HK-2 (cell line): ENCODE measurements around the gene CARD19.

Source experiments
- DNase-seq: peaks from one replicate; pipeline ENCODE4 v3.0.0-alpha.2; 2018; ENCODE audit not compliant: unreplicated experiment

CARD19 gene

GRCh38 chr9:93120846-93121315 lies 24.9 kb downstream of the CARD19 start:
- no peak for DNase-seq

DNA sequence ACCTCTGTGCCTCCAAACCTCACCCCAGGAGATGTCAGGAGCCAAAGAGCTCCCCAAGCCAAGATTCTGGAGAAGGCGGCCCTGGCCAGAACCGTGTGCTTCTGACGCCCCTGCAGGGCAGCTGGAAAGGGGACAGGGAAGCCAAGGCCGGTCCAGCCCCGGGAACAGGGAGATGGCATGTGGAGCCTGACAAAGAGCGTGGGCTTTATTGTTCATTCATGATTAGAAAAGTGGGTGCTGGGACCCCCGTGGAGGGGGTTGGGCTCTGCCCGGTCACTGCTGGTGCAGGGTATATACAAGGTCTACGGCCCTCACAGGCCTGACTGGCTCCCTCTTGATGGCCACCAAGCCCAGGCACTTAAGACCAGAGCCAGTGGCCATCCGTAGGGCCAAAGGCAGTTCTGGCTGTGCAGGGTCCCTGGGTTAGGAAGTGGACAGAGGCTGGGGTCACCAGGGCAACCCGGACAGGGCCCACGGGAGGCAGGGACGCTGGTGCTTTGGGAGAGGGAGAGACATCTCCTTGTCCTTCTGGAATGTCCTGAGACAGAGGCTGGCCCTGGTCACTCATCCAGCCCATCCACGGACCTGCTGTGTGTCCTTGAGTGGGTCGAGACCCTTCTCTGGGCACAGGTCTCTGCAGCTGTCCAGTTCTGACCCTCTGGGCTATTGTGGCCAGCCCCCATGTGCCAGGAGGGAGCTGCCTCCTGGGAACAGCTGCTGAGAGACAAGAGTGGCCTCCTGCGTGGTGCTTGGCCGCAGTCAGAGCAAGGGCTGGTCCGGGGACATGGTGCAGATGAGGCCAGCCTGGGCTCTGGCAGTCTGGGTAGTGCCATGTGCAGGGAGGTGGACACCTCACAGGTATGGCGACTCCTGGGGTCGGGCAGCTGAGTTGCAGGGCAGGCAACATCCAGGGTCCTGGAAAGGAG lies 25.6 kb downstream of the CARD19 start:
- DNase-seq, result no peak

GRCh38 chr9:93122721-93123221 lies 26.8 kb downstream of the CARD19 start:
- DNase-seq, result no peak

DNA sequence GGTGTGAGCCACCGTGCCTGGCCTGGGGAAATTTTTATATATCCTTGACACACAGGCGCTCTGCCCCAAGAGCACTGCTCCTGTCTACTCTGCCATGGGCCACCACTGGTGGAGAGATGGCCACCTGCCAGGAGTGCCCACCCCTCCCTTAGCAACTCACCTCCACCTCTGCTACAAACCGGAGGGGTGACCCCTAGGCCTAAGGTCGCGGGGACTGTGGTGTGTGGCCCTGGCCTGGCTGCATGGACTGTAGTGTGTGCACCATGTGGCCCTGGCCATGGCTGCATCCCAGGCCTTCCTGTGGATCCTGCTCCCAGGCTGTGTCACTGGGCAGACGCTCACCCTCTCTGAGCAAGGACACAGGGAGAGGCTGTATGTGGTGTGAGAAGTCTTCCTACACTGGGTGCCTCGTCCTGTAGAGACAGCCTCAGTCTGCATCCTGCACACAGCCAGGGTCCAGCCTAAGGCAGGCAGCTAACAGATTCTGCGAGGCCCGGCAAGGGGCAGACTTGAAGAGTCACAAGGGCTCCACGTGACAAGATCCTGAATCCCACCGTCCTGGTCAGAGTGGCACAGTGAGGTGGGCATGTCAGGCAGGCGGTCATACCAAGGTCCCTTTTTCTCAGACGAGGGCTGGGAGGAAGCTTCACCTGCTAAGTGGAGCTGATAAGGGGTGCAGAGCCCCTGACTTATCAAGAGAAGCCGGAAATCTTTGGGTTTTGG lies 27.7 kb downstream of the CARD19 start:
- DNase-seq, result no peak

DNA sequence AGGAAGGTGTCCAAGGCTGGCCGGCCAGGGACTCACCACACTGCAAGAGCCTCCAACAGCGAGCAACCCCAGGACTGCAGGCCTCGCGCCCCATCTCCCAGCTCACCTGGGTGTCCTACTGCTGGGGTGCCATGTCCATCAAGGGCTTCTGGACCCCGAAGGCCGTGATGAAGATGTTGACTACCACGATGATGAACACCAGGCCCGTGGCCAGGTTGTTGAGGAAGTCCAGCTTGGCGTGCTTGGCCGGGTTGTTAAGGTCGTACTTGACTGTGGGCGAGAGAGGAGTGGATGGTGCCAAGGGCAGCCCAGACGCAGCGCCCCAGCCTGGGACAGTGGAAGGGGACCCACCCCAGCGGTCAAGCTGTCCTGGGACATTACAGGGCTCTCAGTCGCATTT lies 28.8 kb downstream of the CARD19 start:
- DNase-seq, result no peak

DNA sequence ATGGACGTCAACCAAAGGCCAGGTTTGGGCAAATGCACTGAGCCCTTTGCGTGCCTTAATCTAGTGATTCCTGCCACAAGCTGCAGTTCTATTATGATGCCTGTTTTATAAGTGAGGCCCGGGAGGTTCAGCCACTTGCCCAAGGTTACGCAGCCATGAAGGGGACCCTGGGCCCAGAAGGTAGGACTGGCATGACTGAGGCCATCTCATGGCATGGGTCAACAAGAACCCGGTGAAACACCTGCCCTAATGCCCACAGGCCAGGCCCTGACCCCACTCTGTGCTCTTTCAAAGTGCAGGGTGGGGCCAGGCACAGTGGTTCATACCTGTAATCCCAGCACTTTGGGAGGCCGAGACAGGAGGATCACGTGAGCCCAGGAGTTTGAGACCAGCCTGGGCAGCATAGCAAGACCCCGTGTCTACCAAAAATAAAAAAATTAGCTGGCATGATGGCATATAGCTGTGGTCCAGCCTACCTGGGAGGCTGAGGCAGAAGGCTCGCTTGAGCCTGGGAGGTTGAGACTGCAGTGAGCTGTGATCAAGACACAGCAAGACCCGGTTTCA lies 29.4 kb downstream of the CARD19 start:
- no peak for DNase-seq

DNA sequence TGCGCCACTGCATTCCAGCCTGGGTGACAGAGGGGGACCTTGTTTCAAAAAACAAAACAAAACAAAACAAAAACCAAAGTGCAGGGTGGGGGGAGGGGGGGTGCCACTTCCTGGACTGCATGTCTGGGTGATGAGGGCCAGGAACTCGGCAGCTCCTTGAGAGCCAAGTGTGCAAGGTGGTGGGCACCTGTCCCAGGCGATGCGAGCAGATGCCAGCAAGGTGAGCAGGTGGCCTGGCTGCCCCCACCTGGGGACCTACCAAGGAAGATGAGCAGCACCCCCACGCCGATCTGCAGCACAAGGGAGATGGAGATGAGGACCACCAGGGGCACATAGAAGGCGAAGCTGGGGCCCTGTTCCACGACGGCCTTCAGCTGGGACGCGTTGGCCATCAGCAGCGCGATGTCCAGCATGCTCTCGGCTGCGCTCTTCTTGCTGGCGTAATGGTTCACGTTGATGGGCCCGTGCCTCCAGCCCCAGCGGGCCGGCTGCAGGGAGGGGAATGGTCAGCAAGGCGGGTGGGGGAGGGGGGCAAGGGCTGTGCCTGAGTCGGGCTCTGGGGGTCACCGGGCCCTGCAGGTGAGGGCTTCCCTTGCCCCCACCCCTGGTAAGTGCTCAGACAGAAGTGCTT lies 30.2 kb downstream of the CARD19 start:
- DNase-seq, result no peak

GRCh38 chr9:93126825-93127368 lies 30.9 kb downstream of the CARD19 start:
- DNase-seq, result no peak

GRCh38 chr9:93127395-93127911 lies 31.4 kb downstream of the CARD19 start:
- DNase-seq, result no peak

GRCh38 chr9:93128011-93128714 lies 32.1 kb downstream of the CARD19 start:
- no peak for DNase-seq

GRCh38 chr9:93128715-93129224 lies 32.8 kb downstream of the CARD19 start:
- no peak for DNase-seq

DNA sequence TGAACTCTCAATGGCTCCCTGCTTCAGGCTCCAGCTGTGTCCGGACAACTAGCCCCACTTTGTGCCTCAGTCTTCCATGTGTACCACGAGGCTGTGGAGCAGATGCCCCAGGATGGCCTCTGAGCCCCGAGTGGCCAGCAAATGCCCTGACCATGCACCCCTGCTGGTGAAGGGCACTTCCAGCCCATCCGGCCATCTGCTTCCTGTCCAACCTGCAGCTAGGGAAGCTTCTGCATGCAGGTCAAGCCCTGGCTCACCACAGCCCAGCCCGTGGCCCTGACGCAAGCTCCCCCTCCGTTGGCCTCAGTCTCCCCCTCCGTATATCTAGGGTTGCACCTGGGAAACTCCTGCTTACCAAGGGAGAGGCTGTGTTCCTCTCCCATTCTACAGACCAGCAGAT lies 33.3 kb downstream of the CARD19 start:
- DNase-seq, result no peak

DNA sequence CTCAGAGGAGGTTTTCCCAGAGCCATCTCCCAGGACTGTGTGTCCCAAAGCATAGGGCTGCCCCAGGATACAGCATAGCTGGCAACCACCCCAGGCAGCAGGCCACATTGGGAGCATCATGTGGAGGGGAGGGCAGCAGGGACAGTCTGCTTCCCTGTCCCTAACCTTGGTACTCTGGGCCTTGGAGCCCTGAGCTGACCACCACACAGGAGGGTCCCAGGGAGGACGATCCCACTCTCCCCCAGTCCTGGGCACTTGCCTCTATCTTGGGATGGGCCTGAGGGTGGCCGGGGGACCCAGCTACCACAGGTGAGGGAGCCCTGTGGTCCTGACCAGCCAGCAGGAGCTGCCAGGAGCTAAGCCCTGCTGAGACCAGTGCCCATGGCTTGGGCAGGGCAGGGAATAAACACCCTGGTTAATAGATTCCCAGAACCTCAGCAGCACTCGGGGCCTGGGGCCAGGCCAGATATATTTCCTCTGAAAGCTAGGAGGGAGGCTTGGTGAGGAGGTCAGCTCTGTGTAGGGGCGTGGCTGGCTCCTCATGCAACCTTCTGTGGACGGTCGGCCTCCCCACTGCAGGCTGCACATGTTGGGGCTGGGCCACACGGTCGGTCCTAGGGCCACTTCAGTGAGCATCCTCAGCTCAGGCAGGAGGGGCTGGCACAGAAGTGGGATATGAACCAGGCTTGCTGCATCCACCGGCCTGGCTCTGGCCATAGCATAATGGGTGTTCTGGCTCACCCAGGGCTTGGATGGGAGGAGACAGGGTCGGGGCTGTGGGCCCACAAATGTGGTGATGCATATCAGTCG lies 33.9 kb downstream of the CARD19 start:
- no peak for DNase-seq

DNA sequence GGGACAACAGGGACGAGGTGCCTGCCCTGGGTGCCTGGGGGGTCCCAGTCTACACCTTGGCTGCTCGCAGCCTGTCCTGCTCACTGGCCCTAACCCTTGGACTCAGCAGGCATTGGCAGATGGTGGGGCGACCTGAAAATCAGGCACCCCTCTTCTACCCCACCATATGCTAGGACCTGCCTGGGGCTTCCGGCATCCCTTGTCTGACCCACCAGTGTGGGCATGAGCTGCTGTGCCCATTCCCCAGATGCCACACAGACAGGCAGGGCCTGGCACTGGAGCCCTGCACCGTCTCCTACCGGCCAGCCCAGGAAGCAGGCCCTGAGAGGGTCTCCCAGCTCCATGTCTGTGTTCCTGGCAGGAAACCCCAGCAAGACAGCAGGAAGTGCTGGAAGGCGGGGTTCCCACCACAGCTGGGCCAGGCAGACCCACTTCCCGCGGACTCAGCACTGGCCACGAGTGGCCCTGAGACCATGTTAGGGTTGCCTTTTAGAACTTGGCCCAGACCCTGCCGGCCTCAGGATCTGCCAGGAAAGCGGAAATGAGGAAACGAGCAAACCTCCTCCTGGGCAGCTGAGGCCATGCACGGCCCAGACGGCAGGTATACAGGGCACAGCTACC lies 35.0 kb downstream of the CARD19 start:
- no peak for DNase-seq

- no peak for DNase-seq
These were observed 35.7 kb downstream of the CARD19 start for GRCh38 chr9:93131599-93132286.

GRCh38 chr9:93132287-93132927 lies 36.4 kb downstream of the CARD19 start:
- peak; percentile 35 for DNase-seq

DNA sequence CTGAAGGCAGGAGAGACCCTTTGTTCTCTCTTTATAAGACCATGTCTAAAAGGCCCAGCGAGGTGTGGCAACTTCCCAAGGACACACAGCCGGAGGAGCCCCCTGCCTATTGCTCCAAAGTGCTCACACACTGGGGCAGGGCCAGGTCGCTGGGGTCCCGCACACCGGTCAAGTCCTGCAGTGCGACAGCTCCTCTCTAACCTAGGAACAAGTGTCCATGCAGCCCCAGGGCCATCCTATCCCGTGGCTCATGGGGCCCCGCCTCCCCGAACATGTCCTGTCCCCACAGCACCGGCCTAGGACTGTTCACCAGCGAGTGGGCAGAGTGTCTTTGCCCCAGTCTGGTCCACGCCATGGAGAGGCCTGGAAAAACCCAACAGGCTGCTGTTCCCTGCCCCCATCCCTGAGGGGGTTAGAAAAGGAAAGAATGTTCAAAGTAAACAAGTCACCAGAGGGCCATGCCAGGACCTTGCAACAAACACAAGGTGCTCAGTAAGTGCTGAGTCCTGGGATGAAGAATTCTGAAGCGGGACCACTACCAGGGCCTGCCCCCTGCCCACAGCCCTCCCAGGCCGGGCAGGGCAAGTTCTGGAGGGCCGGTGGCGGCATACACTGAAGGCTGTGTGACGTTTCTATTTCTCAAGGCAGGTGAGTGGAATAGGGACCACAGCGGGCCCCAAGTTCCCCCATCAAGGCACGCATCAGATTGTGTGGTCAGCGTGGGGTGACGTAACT lies 37.1 kb downstream of the CARD19 start:
- DNase-seq, result peak; percentile 41

DNA sequence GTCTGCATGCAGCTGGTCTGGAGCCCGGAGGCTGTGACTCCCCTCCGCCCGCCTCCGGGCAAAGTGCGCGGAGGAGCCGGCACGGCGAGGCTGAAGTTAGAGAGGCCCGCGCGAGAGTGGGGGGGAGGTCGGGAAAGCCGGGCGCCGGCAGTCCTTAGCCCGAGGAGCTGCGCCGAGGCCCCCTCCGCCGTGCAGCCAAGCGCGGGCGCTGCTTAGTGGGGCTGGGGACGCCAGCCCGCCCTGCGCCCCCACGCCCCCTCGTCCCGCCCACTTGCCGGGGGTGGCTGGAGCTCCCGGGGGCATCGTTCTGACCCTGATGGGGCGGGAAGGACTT lies 37.6 kb downstream of the CARD19 start:
- DNase-seq, result peak; percentile 77
